Measurements from ENCODE around the gene CCDC69. TPM values are rescaled to one million over a fixed set of nuclear protein-coding genes. Genes with fewer than 3 reads are reported as not detected.

Gene CCDC69
- total RNA-seq, 1 donor from 2014 or later: 0.07 TPM

DNA sequence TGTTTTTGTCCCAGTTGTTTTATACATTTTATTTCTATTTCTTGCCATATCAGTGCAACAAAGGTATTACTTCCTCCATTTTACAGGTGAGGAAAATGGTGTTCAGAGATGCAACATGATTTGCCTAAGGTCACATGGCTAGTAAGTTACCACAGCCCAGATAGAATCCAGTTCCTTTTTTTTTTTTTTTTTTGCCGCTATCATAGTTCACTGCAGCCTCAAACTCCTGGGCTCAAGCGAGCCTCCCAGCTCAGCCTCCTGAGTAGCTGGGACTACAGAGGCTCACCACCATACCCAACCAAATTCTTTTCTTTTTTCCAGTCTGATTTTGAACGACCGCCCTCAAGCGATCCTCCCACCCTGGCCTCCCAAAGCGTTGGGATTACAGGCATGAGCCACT is 480 bp upstream of the CCDC69 start:
- no peaks in the 10 kb centered on the region for H3K36me3 Mint-ChIP-seq
- Histone ChIP-seq H3K4me3 (peak overlapping the region; percentile 75), H3K79me2 (ENCODE audit: low read depth) (no peaks in the 10 kb centered on the region), H3K4me2 (peak overlapping the region; percentile 92), H3K27ac (no peak overlapping the region), H3K9ac (no peak overlapping the region), H4K20me1 (ENCODE audit: low read depth) (peaks cover 3% of the 10 kb centered on the region), H2AFZ (replicated peaks) (no peak overlapping the region), H3K27me3 (peaks cover 33% of the 10 kb centered on the region), H3K36me3 (no peaks in the 10 kb centered on the region), H3K4me1 (no peaks in the 10 kb centered on the region), H3K9me3 (ENCODE audit: low read depth) (no peaks in the 10 kb centered on the region), H3F3A (ENCODE audit: low read depth) (no peaks in the 10 kb centered on the region)
- H3K4me3 Mint-ChIP-seq: peak overlapping the region; percentile 82
- peaks cover 8% of the 10 kb centered on the region for H3K4me1 Mint-ChIP-seq
- H3K27ac Mint-ChIP-seq: no peak overlapping the region
- H3K27me3 Mint-ChIP-seq (ENCODE audit: insufficient read depth, low read depth): peaks cover 16% of the 10 kb centered on the region
- no peak for DNase-seq (ENCODE audit: low spot score)
- no peaks in the 10 kb centered on the region for H3K9me3 Mint-ChIP-seq
- TF ChIP-seq, protein P1, sequence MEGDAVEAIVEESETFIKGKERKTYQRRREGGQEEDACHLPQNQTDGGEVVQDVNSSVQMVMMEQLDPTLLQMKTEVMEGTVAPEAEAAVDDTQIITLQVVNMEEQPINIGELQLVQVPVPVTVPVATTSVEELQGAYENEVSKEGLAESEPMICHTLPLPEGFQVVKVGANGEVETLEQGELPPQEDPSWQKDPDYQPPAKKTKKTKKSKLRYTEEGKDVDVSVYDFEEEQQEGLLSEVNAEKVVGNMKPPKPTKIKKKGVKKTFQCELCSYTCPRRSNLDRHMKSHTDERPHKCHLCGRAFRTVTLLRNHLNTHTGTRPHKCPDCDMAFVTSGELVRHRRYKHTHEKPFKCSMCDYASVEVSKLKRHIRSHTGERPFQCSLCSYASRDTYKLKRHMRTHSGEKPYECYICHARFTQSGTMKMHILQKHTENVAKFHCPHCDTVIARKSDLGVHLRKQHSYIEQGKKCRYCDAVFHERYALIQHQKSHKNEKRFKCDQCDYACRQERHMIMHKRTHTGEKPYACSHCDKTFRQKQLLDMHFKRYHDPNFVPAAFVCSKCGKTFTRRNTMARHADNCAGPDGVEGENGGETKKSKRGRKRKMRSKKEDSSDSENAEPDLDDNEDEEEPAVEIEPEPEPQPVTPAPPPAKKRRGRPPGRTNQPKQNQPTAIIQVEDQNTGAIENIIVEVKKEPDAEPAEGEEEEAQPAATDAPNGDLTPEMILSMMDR (IDR thresholded peaks at IDR 0.05): no peak
- TF ChIP-seq EZH2 (IDR thresholded peaks at IDR 0.05): no peak
- no peak for TF ChIP-seq EZH2phosphoT487 (IDR thresholded peaks at IDR 0.05)

DNA sequence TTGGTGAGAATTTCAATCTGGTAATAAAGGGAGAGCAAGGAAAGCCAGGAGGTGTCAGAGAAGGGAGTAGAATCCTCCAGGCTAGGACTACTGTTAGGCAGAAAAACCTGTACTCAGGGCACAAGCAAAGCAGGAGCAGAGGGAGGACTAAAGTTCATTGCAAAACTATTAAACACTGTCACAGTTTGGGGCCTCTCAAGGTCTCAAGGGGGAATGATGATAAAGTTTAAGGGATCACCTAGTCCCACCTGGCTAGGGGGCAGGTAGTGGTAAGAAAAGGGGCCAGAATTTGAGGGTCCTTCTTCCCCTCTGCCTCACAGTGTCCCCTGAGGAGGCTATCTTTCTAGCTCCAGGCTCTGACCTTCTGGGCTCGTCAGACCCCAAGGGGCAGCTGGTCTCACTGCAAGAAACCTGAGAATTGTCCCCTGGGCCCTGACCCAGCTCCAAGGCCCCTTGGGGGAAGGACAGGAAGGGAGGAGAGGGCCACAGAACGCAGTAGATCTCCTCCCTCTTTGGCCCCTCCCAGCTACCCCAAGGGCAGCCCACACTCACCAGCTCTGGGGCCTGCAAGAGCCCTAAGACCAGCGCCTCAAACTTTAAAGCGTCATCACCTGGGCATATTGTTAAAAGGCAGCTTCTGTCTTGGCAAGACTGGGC is 974 bp downstream of the CCDC69 start:
- Histone ChIP-seq H4K20me1 (ENCODE audit: low read depth) (peaks cover 3% of the 10 kb centered on the region), H2AFZ (replicated peaks) (no peak overlapping the region), H3K9ac (no peak overlapping the region), H3K4me3 (peak overlapping the region; percentile 75), H3K9me3 (ENCODE audit: low read depth) (no peaks in the 10 kb centered on the region), H3F3A (ENCODE audit: low read depth) (no peaks in the 10 kb centered on the region), H3K4me1 (no peaks in the 10 kb centered on the region), H3K27ac (no peak overlapping the region), H3K4me2 (peak overlapping the region; percentile 92), H3K79me2 (ENCODE audit: low read depth) (no peaks in the 10 kb centered on the region), H3K36me3 (no peaks in the 10 kb centered on the region), H3K27me3 (peaks cover 33% of the 10 kb centered on the region)
- TF ChIP-seq EZH2 (IDR thresholded peaks at IDR 0.05): no peak
- TF ChIP-seq, protein P1 (IDR thresholded peaks at IDR 0.05): no peak
- no peak for TF ChIP-seq EZH2phosphoT487 (IDR thresholded peaks at IDR 0.05)
- Mint-ChIP-seq H3K4me3 (peak overlapping the region; percentile 82), H3K36me3 (no peaks in the 10 kb centered on the region), H3K9me3 (no peaks in the 10 kb centered on the region), H3K27me3 (ENCODE audit: insufficient read depth, low read depth) (peaks cover 17% of the 10 kb centered on the region), H3K27ac (no peak overlapping the region), H3K4me1 (peaks cover 8% of the 10 kb centered on the region)
- no peak for DNase-seq (ENCODE audit: low spot score)

DNA sequence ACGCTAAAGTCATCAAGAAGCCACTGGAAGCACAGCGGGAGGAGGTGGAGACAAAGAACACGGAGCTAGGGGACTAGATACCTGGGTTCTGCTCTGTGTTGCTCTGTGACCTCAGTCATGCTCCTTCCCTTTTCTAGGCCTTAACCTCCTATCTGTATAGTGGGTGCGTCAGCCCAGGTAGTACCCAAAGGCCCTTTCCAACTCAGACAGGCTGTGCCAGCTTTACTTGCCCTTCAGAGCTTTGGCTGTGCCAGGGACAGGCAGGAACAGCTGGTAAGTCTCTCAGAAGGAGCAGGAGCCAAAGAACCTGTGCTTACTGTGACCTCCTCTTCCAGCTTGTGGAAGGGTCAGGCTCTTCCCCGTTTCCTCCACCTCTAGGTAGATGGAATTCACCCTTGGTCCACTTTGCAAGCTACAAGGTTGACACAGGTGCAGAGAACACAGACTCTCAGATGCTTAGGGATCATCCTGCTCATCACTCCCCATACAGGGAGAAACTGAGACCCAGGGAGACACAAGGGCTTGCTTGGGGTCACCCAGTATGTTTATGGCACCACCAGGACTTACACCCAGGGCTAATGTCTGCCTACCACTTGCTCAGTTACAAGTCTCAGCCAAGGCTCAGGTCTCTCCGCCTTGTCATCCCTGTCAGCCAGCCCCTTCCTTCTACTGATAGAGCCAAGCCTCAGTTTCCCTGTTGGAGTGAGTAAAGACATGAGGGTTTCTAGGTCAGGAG is 1.7 kb downstream of the CCDC69 start:
- TF ChIP-seq EZH2 (IDR thresholded peaks at IDR 0.05) (no peak), EZH2phosphoT487 (IDR thresholded peaks at IDR 0.05) (no peak)
- TF ChIP-seq, protein P1 (IDR thresholded peaks at IDR 0.05): no peak
- Histone ChIP-seq H3K9ac (no peak overlapping the region), H3K4me3 (no peak overlapping the region), H3K27me3 (peaks cover 33% of the 10 kb centered on the region), H2AFZ (replicated peaks) (no peak overlapping the region), H3K9me3 (ENCODE audit: low read depth) (no peaks in the 10 kb centered on the region), H3K79me2 (ENCODE audit: low read depth) (no peaks in the 10 kb centered on the region), H3K4me2 (no peak overlapping the region), H4K20me1 (ENCODE audit: low read depth) (peaks cover 3% of the 10 kb centered on the region), H3K36me3 (no peaks in the 10 kb centered on the region), H3K27ac (no peak overlapping the region), H3F3A (ENCODE audit: low read depth) (no peaks in the 10 kb centered on the region), H3K4me1 (no peaks in the 10 kb centered on the region)
- Mint-ChIP-seq H3K27me3 (ENCODE audit: insufficient read depth, low read depth) (peaks cover 17% of the 10 kb centered on the region), H3K4me1 (peaks cover 8% of the 10 kb centered on the region), H3K27ac (no peak overlapping the region), H3K9me3 (no peaks in the 10 kb centered on the region), H3K36me3 (no peaks in the 10 kb centered on the region), H3K4me3 (peak overlapping the region; percentile 82)
- DNase-seq (ENCODE audit: low spot score): no peak

All from neural progenitor cell (in vitro differentiated cells).